Osteocyte (in vitro differentiated cells): ENCODE results near the gene STXBP6. TPM values are rescaled to one million over a fixed set of nuclear protein-coding genes. Genes with fewer than 3 reads are reported as not detected.

ENCODE experiments used
- DNase-seq: peaks from one replicate; pipeline ENCODE4 v3.0.0; 2021; ENCODE audit warnings: mixed read lengths; ENCODE audit not compliant: unreplicated experiment; ENCODE audit errors: extremely low spot score
- H3K27ac Mint-ChIP-seq: one replicate; pipeline ENCODE4 v1.8.0; 2021; ENCODE audit warnings: mild to moderate bottlenecking, mixed read lengths; ENCODE audit not compliant: unreplicated experiment
- H3K27me3 Mint-ChIP-seq: one replicate; pipeline ENCODE4 v1.8.0; 2021; ENCODE audit warnings: mixed read lengths; ENCODE audit not compliant: unreplicated experiment
- H3K36me3 Mint-ChIP-seq: one replicate; pipeline ENCODE4 v1.8.0; 2021; ENCODE audit warnings: mixed read lengths; ENCODE audit not compliant: unreplicated experiment
- H3K4me1 Mint-ChIP-seq: one replicate; pipeline ENCODE4 v1.8.0; 2021; ENCODE audit warnings: mixed read lengths; ENCODE audit not compliant: unreplicated experiment
- H3K4me3 Mint-ChIP-seq: one replicate; pipeline ENCODE4 v1.8.0; 2021; ENCODE audit warnings: mild to moderate bottlenecking, moderate library complexity, mixed read lengths; ENCODE audit not compliant: unreplicated experiment
- H3K9me3 Mint-ChIP-seq: one replicate; pipeline ENCODE4 v1.8.0; 2021; ENCODE audit warnings: mixed read lengths; ENCODE audit not compliant: unreplicated experiment
- CTCF ChIP-seq: fragments of 200-600 bp; sonication (generic); IDR thresholded peaks from 2 replicates; pipeline ENCODE4 v1.5.0; 2021; ENCODE audit warnings: antibody characterized with exemption, mild to moderate bottlenecking, moderate library complexity
- total RNA-seq: library from RNA; stranded (reverse); gene quantifications from 2 replicates; pipeline ENCODE4 v1.2.1, GENCODE V29; 2021

STXBP6 gene
- total RNA-seq, 1 donor from 2014 or later = 6.4 TPM

- DNase-seq = no peak
Observed at GRCh38 chr14:24928386-24928900, 121.5 kb downstream of the STXBP6 start.

GRCh38 chr14:24927809-24928208 lies 122.1 kb downstream of the STXBP6 start:
- Mint-ChIP-seq H3K4me3 (no peak overlapping the region), H3K9me3 (no peaks in the 10 kb centered on the region), H3K4me1 (peaks cover 18% of the 10 kb centered on the region), H3K27me3 (peaks cover 5% of the 10 kb centered on the region), H3K27ac (no peak overlapping the region), H3K36me3 (no peaks in the 10 kb centered on the region)
- no peak for TF ChIP-seq CTCF
- DNase-seq = no peak

More at GRCh38 chr14:24928386-24928900, 121.5 kb downstream of the STXBP6 start:
- TF ChIP-seq CTCF = no peak
- Mint-ChIP-seq H3K9me3 (no peaks in the 10 kb centered on the region), H3K4me3 (no peak overlapping the region), H3K36me3 (no peaks in the 10 kb centered on the region), H3K4me1 (peaks cover 18% of the 10 kb centered on the region), H3K27ac (no peak overlapping the region), H3K27me3 (peaks cover 7% of the 10 kb centered on the region)

- no peak for TF ChIP-seq CTCF
Observed at GRCh38 chr14:24925771-24926374, 124.1 kb downstream of the STXBP6 start.

GRCh38 chr14:24924544-24924943 lies 125.4 kb downstream of the STXBP6 start:
- Mint-ChIP-seq H3K4me3 (no peak overlapping the region), H3K27me3 (peaks cover 5% of the 10 kb centered on the region), H3K9me3 (no peaks in the 10 kb centered on the region), H3K4me1 (peaks cover 26% of the 10 kb centered on the region), H3K36me3 (no peaks in the 10 kb centered on the region), H3K27ac (no peak overlapping the region)
- no peak for TF ChIP-seq CTCF
- no peak for DNase-seq

More at GRCh38 chr14:24925771-24926374, 124.1 kb downstream of the STXBP6 start:
- Mint-ChIP-seq H3K4me1 (peaks cover 19% of the 10 kb centered on the region), H3K9me3 (no peaks in the 10 kb centered on the region), H3K27me3 (peaks cover 5% of the 10 kb centered on the region), H3K4me3 (no peak overlapping the region), H3K36me3 (no peaks in the 10 kb centered on the region), H3K27ac (no peak overlapping the region)
- no peak for DNase-seq

- no peaks in the 10 kb centered on the region for H3K36me3 Mint-ChIP-seq
- H3K4me1 Mint-ChIP-seq = peaks cover 8% of the 10 kb centered on the region
- peaks cover 8% of the 10 kb centered on the region for H3K27me3 Mint-ChIP-seq
- H3K27ac Mint-ChIP-seq = no peak overlapping the region
- no peak for TF ChIP-seq CTCF
- H3K9me3 Mint-ChIP-seq = no peaks in the 10 kb centered on the region
- no peak for DNase-seq
- H3K4me3 Mint-ChIP-seq = no peak overlapping the region
Observed at GRCh38 chr14:24921903-24922302, 128.0 kb downstream of the STXBP6 start.
